Nephron (organoid): ENCODE data around the gene MSH5.

Source experiments
- H3K27ac Mint-ChIP-seq, 3 experiments: 2 replicates each; pipeline ENCODE4 v1.8.0; 2020; ENCODE audit warnings: mixed read lengths in 3 of 3, mild to moderate bottlenecking in 2 of 3, moderate library complexity in 1 of 3
- H3K27me3 Mint-ChIP-seq: 2 replicates; pipeline ENCODE4 v1.8.0; 2021; ENCODE audit warnings: low read depth, mild to moderate bottlenecking, moderate library complexity, mixed read lengths
- H3K36me3 Mint-ChIP-seq: 2 replicates; pipeline ENCODE4 v1.8.0; 2020; ENCODE audit warnings: low read depth, mixed read lengths
- H3K4me1 Mint-ChIP-seq: 2 replicates; pipeline ENCODE4 v1.8.0; 2020; ENCODE audit warnings: mixed read lengths
- H3K4me3 Mint-ChIP-seq, 3 experiments: 2 replicates each; pipeline ENCODE4 v1.8.0; 2020; ENCODE audit warnings: mild to moderate bottlenecking in 3 of 3, mixed read lengths in 3 of 3, moderate library complexity in 2 of 3
- H3K9me3 Mint-ChIP-seq: 2 replicates; pipeline ENCODE4 v1.8.0; 2020; ENCODE audit warnings: mixed read lengths
- CTCF ChIP-seq, 3 experiments: fragments of 200-600 bp; sonication (generic); IDR thresholded peaks; one replicate each; pipeline ENCODE4 v1.5.0; 2021; ENCODE audit warnings: antibody characterized with exemption in 3 of 3; ENCODE audit not compliant: unreplicated experiment in 3 of 3

MSH5 gene

GRCh38 chr6:31729979-31730630, 9.7 kb upstream of the MSH5 start:
- H3K4me3 Mint-ChIP-seq = peak overlapping the region; percentile 97 to 98 (median 98)
- H3K9me3 Mint-ChIP-seq = no peaks in the 10 kb centered on the region
- no peaks in the 10 kb centered on the region for H3K27me3 Mint-ChIP-seq
- no peak for TF ChIP-seq CTCF (IDR thresholded peaks at IDR 0.05; ENCODE audit: unreplicated experiment in 3 of 3)
- H3K27ac Mint-ChIP-seq = peak overlapping the region; percentile 90 to 95 (median 92)
- H3K36me3 Mint-ChIP-seq = peaks cover 69% of the 10 kb centered on the region
- peaks cover 31% of the 10 kb centered on the region for H3K4me1 Mint-ChIP-seq

GRCh38 chr6:31730631-31731086, 9.1 kb upstream of the MSH5 start:
- Mint-ChIP-seq H3K9me3 (no peaks in the 10 kb centered on the region), H3K36me3 (peaks cover 69% of the 10 kb centered on the region), H3K27me3 (no peaks in the 10 kb centered on the region), H3K4me3 (peak overlapping the region; percentile 97 to 98 (median 98)), H3K4me1 (peaks cover 35% of the 10 kb centered on the region), H3K27ac (peak overlapping the region; percentile 90 to 95 (median 92))
- no peak for TF ChIP-seq CTCF (IDR thresholded peaks at IDR 0.05; ENCODE audit: unreplicated experiment in 3 of 3)

GRCh38 chr6:31732029-31732428, 7.8 kb upstream of the MSH5 start:
- Mint-ChIP-seq H3K4me3 (peak overlapping the region; percentile 31 to 98 (median 54)), H3K36me3 (peaks cover 56% of the 10 kb centered on the region), H3K9me3 (no peaks in the 10 kb centered on the region), H3K27ac (peak overlapping the region in 2 of 3 experiments; percentile 15 to 28), H3K4me1 (peaks cover 46% of the 10 kb centered on the region), H3K27me3 (no peaks in the 10 kb centered on the region)
- no peak for TF ChIP-seq CTCF (IDR thresholded peaks at IDR 0.05; ENCODE audit: unreplicated experiment in 3 of 3)

GRCh38 chr6:31733734-31734133, 6.1 kb upstream of the MSH5 start:
- H3K27me3 Mint-ChIP-seq = no peaks in the 10 kb centered on the region
- TF ChIP-seq CTCF (IDR thresholded peaks at IDR 0.05; ENCODE audit: unreplicated experiment in 3 of 3) = no peak
- peaks cover 59% of the 10 kb centered on the region for H3K4me1 Mint-ChIP-seq
- peaks cover 43% of the 10 kb centered on the region for H3K36me3 Mint-ChIP-seq
- no peaks in the 10 kb centered on the region for H3K9me3 Mint-ChIP-seq
- peak overlapping the region in 2 of 3 experiments; percentile 100 for H3K27ac Mint-ChIP-seq
- peak overlapping the region; percentile 94 to 97 (median 95) for H3K4me3 Mint-ChIP-seq

- no peaks in the 10 kb centered on the region for H3K27me3 Mint-ChIP-seq
- no peak for TF ChIP-seq CTCF (IDR thresholded peaks at IDR 0.05; ENCODE audit: unreplicated experiment in 3 of 3)
Measured at GRCh38 chr6:31734247-31734820, 5.5 kb upstream of the MSH5 start.

More at GRCh38 chr6:31734247-31734820, 5.5 kb upstream of the MSH5 start:
- Mint-ChIP-seq H3K9me3 (no peaks in the 10 kb centered on the region), H3K27ac (peak overlapping the region; percentile 87 to 100 (median 100)), H3K4me3 (peak overlapping the region; percentile 94 to 97 (median 95)), H3K36me3 (peaks cover 37% of the 10 kb centered on the region), H3K4me1 (peaks cover 63% of the 10 kb centered on the region)
